Uterus (tissue), 4 donors: ENCODE measurements around the gene TOMM20. TPM values are rescaled to one million over a fixed set of nuclear protein-coding genes. Genes with fewer than 3 reads are reported as not detected.

Experiments
- DNase-seq, 2 donors: peaks; one replicate each; pipeline ENCODE4 v3.0.0-alpha.2; 2019 to 2020
- H3K27ac ChIP-seq, 2 donors: fragments of 200-600 bp; sonication (generic); 1 replicate in 1 of 2; 2 replicates in 1 of 2; pipeline ENCODE4 v1.5.1; 2016 to 2018
- H3K27me3 ChIP-seq, 2 donors: fragments of 200-600 bp; sonication (generic); one replicate each; pipeline ENCODE4 v1.5.1; 2018 to 2019; ENCODE audit warnings: control low read depth in 1 of 2
- H3K36me3 ChIP-seq, 2 donors: fragments of 200-600 bp; sonication (generic); one replicate each; pipeline ENCODE4 v1.5.1; 2019; ENCODE audit warnings: control low read depth in 1 of 2
- H3K4me1 ChIP-seq, 2 donors: fragments of 200-600 bp; sonication (generic); one replicate each; pipeline ENCODE4 v1.5.1; 2018 to 2019; ENCODE audit warnings: control low read depth in 1 of 2
- H3K4me3 ChIP-seq, 2 donors: fragments of 200-600 bp; sonication (generic); 1 replicate in 1 of 2; 2 replicates in 1 of 2; pipeline ENCODE4 v1.5.1; 2018 to 2019; ENCODE audit warnings: mild to moderate bottlenecking in 1 of 2
- H3K9me3 ChIP-seq, 2 donors: fragments of 200-600 bp; sonication (generic); one replicate each; pipeline ENCODE4 v1.5.1; 2019; ENCODE audit warnings: control low read depth in 1 of 2
- POLR2A ChIP-seq, 2 donors: fragments of 450-650 bp; IDR thresholded peaks; one replicate each; pipeline ENCODE4 v1.6.1; 2016; ENCODE audit warnings: antibody characterized with exemption in 2 of 2, mild to moderate bottlenecking in 1 of 2, moderate library complexity in 1 of 2
- intact Hi-C: fragments of 100-400 bp; cut with DNase I; formaldehyde crosslinking; loops from one replicate; pipeline ENCODE4 v1.15.1; 2023; ENCODE audit warnings: low total_unique reads
- total RNA-seq, 4 donors: library from RNA; depleted of rRNA in 3 of 4; stranded (reverse); fragments of >200 nt in 3 of 4; gene quantifications; one replicate each; pipeline versions ENCODE4 v1.1.0 to v1.2.4, GENCODE V29; 2014 to 2023
- TF ChIP-seq, protein P1 (sequence below), 4 experiments: fragments of 200-600 bp in 2 of 4; fragments of 450-650 bp in 2 of 4; sonication (generic) in 2 of 4; IDR thresholded peaks; one replicate each; pipeline ENCODE4 v1.5.1; 2016 to 2019; ENCODE audit warnings: antibody characterized with exemption in 4 of 4, mild to moderate bottlenecking in 2 of 4, moderate library complexity in 1 of 4
- donor health status: DM: yes; HTN: yes; CAD: no.

TOMM20 gene
- total RNA-seq, 4 donors from 2014 or later, result 72.9 to 149 (median 110) TPM

DNA sequence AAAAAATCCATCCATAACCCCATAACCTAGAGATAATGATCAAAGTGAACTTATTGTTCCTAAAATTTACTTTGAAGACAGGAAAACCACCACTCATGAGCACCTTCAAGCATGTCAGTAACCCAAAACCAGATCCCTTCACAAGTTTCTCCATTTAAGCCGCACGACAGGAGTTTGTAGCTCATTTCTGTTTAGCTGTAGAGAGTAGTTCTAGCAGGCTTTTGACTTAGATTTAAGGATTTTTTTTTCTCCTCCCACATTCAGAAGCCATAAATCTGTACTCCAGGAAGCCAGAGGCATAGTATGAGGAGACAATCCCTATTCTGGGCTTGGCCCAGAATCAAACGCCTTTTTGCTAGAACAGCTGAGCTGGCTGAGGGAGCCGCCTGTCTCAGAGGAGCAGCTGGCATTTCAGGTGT is 25.6 kb downstream of the TOMM20 start:
- no peaks in the 10 kb centered on the region for H3K4me1 ChIP-seq
- no peak for TF ChIP-seq POLR2A (IDR thresholded peaks at IDR 0.05)
- TF ChIP-seq, protein P1, sequence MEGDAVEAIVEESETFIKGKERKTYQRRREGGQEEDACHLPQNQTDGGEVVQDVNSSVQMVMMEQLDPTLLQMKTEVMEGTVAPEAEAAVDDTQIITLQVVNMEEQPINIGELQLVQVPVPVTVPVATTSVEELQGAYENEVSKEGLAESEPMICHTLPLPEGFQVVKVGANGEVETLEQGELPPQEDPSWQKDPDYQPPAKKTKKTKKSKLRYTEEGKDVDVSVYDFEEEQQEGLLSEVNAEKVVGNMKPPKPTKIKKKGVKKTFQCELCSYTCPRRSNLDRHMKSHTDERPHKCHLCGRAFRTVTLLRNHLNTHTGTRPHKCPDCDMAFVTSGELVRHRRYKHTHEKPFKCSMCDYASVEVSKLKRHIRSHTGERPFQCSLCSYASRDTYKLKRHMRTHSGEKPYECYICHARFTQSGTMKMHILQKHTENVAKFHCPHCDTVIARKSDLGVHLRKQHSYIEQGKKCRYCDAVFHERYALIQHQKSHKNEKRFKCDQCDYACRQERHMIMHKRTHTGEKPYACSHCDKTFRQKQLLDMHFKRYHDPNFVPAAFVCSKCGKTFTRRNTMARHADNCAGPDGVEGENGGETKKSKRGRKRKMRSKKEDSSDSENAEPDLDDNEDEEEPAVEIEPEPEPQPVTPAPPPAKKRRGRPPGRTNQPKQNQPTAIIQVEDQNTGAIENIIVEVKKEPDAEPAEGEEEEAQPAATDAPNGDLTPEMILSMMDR (IDR thresholded peaks at IDR 0.05), result no peak
- H3K27ac ChIP-seq, result no peak overlapping the region
- H3K36me3 ChIP-seq, result no peaks in the 10 kb centered on the region
- intact Hi-C loops, result loop anchor here (5.0 kb wide), 1 partner anchor 309 kb away; no protein-coding TSS in a partner anchor
- H3K4me3 ChIP-seq, result no peak overlapping the region
- DNase-seq, result peak; percentile 46 to 63
- no peaks in the 10 kb centered on the region for H3K27me3 ChIP-seq
- H3K9me3 ChIP-seq, result no peaks in the 10 kb centered on the region

DNA sequence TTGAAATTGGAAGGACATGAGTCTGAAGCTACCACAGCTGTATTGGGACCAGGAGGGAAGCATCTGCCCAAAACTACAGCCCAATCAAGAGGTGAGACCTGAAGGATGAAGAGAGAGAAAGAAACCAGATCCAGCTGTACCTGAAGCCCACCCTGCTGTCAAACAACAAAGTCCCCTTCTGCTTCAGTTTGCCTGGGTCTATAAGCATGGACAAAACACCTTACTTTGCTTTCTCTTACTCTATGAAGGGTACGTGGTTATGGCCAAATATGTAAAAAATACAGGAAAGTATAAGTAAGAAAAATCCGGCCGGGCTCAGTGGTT is 26.4 kb downstream of the TOMM20 start:
- TF ChIP-seq POLR2A (IDR thresholded peaks at IDR 0.05), result no peak
- TF ChIP-seq, protein P1 (IDR thresholded peaks at IDR 0.05), result no peak
- no peaks in the 10 kb centered on the region for H3K9me3 ChIP-seq
- intact Hi-C loops, result loop anchor here (5.0 kb wide), 1 partner anchor 310 kb away; no protein-coding TSS in a partner anchor

DNA sequence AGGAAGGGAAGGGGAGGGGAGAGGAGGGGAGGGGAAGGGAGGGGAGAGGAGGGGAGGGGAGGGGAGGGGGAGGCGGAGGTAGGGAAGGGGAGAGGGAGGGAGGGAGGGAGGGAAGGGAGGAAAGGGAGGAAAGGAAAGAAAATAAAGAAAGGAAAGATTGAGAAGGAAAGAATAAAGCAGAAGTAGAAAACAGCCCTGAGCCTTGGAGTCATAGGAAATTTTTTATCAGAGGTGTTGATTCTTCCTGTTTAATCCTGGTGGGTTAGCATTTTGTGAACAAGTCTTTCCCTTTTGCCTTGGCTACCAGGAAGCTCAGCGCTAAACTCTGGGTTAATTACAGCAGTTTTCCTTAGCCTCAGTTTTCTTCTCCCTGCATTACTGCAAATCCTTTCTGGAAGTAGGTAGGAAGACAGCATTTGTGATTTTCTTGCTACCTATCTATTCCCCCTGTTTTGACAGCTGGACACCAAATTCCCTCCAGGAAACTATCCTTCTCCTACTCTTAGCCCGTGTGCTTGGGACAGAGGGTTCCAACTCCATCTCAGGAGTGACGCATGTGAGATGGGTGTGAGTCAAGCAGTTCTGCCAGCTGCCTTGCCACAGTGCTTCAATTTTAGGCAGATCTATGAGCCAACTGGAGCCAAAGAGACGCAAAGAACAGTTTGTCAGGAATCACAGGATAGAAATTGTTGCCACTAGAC is 26.9 kb downstream of the TOMM20 start:
- Histone ChIP-seq H3K27me3 (no peaks in the 10 kb centered on the region), H3K4me3 (no peak overlapping the region), H3K36me3 (no peaks in the 10 kb centered on the region), H3K9me3 (no peaks in the 10 kb centered on the region), H3K4me1 (no peaks in the 10 kb centered on the region), H3K27ac (no peak overlapping the region)
- intact Hi-C loops, result loop anchor here (5.0 kb wide), 1 partner anchor 311 kb away; no protein-coding TSS in a partner anchor
- no peak for TF ChIP-seq POLR2A (IDR thresholded peaks at IDR 0.05)
- TF ChIP-seq, protein P1 (IDR thresholded peaks at IDR 0.05), result no peak
- no peak for DNase-seq

More for the DNA sequence above, 26.4 kb downstream of the TOMM20 start:
- Histone ChIP-seq H3K27me3 (no peaks in the 10 kb centered on the region), H3K4me3 (no peak overlapping the region), H3K27ac (no peak overlapping the region), H3K36me3 (no peaks in the 10 kb centered on the region), H3K4me1 (no peaks in the 10 kb centered on the region)
- DNase-seq, result no peak

DNA sequence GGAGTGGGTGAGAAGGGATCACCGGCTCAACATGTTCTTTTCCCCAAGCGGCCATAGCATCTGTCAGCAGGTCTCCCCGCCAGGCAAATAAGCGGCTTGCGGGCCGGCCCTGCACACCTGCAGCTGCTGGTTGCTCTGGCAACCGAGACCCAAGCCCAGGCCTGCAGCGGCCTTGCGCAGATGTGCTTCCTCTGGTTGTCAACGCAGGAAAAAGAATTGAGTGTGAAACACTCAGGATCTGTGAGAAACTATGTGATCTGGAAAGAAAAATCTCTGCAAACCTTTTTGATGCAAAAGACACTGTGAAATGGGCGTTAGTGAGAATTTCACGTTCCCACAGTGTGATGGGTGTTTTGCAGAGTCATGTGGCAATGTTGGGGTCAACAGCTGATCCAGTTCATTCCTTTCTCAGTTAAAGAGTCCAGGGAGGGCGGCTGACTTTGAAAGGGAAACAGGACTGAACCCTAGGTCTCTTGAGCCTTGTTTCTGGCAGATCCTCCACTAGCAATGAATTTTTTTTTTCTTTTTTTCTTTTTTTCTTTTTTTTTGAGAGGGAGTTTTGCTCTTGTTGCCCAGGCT is 28.4 kb downstream of the TOMM20 start:
- H3K4me1 ChIP-seq, result no peaks in the 10 kb centered on the region
- intact Hi-C loops, result loop anchor here (5.0 kb wide), 1 partner anchor 312 kb away; no protein-coding TSS in a partner anchor
- TF ChIP-seq POLR2A (IDR thresholded peaks at IDR 0.05), result no peak
- TF ChIP-seq, protein P1 (IDR thresholded peaks at IDR 0.05), result no peak
- H3K36me3 ChIP-seq, result no peaks in the 10 kb centered on the region
- H3K27ac ChIP-seq, result peak overlapping the region in 1 of 2 donors; percentile 16
- H3K27me3 ChIP-seq, result no peaks in the 10 kb centered on the region
- H3K4me3 ChIP-seq, result no peak overlapping the region
- no peaks in the 10 kb centered on the region for H3K9me3 ChIP-seq
- no peak for DNase-seq

DNA sequence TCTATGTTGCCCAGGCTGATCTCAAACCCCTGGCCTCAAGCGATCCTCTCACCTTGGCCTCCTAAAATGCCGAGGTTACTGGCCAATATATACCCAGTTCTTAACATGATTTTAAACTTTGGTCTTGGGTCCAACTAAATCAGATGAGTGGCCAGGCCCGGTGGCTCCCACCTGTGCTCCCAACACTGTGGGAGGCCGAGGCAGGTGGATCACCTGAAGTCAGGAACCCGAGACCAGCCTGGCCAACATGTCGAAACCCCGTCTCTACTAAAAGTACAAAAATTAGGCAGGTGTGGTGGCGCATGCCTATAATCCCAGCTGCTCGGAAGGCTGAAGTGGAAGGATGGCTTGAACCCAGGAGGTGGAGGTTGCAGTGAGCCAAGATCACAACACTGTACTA is 29.6 kb downstream of the TOMM20 start:
- Histone ChIP-seq H3K27me3 (no peaks in the 10 kb centered on the region), H3K4me1 (no peaks in the 10 kb centered on the region), H3K36me3 (no peaks in the 10 kb centered on the region), H3K9me3 (no peaks in the 10 kb centered on the region), H3K27ac (no peak overlapping the region), H3K4me3 (no peak overlapping the region)
- DNase-seq, result no peak
- no peak for TF ChIP-seq POLR2A (IDR thresholded peaks at IDR 0.05)
- TF ChIP-seq, protein P1 (IDR thresholded peaks at IDR 0.05), result no peak
- intact Hi-C loops, result no loop called here
